ENCODE results near the gene AMDHD2.

The AMDHD2 gene

GRCh38 chr16:2517954-2518605, 2.1 kb upstream of the AMDHD2 start:
- Mint-ChIP-seq H3K9me3 (no peaks in the 10 kb centered on the region), H3K36me3 (peaks cover 2% of the 10 kb centered on the region), H3K4me3 (peak overlapping the region; percentile 91), H3K27me3 (no peaks in the 10 kb centered on the region), H3K27ac (peak overlapping the region; percentile 23), H3K4me1 (peaks cover 55% of the 10 kb centered on the region)

GRCh38 chr16:2518823-2519710, 1.1 kb upstream of the AMDHD2 start:
- H3K36me3 Mint-ChIP-seq, result peaks cover 2% of the 10 kb centered on the region
- H3K27ac Mint-ChIP-seq, result no peak overlapping the region
- H3K4me1 Mint-ChIP-seq, result peaks cover 53% of the 10 kb centered on the region
- H3K4me3 Mint-ChIP-seq, result peak overlapping the region; percentile 78
- H3K9me3 Mint-ChIP-seq, result no peaks in the 10 kb centered on the region
- no peaks in the 10 kb centered on the region for H3K27me3 Mint-ChIP-seq

GRCh38 chr16:2519711-2520080, 475 bp upstream of the AMDHD2 start:
- Mint-ChIP-seq H3K4me1 (peaks cover 59% of the 10 kb centered on the region), H3K36me3 (peaks cover 4% of the 10 kb centered on the region), H3K9me3 (no peaks in the 10 kb centered on the region), H3K27me3 (no peaks in the 10 kb centered on the region), H3K4me3 (peak overlapping the region; percentile 78), H3K27ac (peak overlapping the region; percentile 94)

GRCh38 chr16:2520784-2521531, 787 bp downstream of the AMDHD2 start:
- no peaks in the 10 kb centered on the region for H3K27me3 Mint-ChIP-seq
- peak overlapping the region; percentile 85 for H3K4me3 Mint-ChIP-seq
- H3K36me3 Mint-ChIP-seq, result peaks cover 4% of the 10 kb centered on the region
- no peaks in the 10 kb centered on the region for H3K9me3 Mint-ChIP-seq
- H3K4me1 Mint-ChIP-seq, result peaks cover 50% of the 10 kb centered on the region
- H3K27ac Mint-ChIP-seq, result peak overlapping the region; percentile 96

GRCh38 chr16:2523801-2524231, 3.6 kb downstream of the AMDHD2 start:
- peaks cover 4% of the 10 kb centered on the region for H3K36me3 Mint-ChIP-seq
- H3K27me3 Mint-ChIP-seq, result no peaks in the 10 kb centered on the region
- peaks cover 24% of the 10 kb centered on the region for H3K4me1 Mint-ChIP-seq
- H3K9me3 Mint-ChIP-seq, result no peaks in the 10 kb centered on the region
- no peak overlapping the region for H3K27ac Mint-ChIP-seq
- no peak overlapping the region for H3K4me3 Mint-ChIP-seq

GRCh38 chr16:2524339-2524938, 4.3 kb downstream of the AMDHD2 start:
- H3K4me1 Mint-ChIP-seq, result peaks cover 19% of the 10 kb centered on the region
- H3K9me3 Mint-ChIP-seq, result no peaks in the 10 kb centered on the region
- no peaks in the 10 kb centered on the region for H3K27me3 Mint-ChIP-seq
- H3K4me3 Mint-ChIP-seq, result no peak overlapping the region
- H3K27ac Mint-ChIP-seq, result no peak overlapping the region
- H3K36me3 Mint-ChIP-seq, result peaks cover 4% of the 10 kb centered on the region

GRCh38 chr16:2526135-2526534, 6.0 kb downstream of the AMDHD2 start:
- no peaks in the 10 kb centered on the region for H3K9me3 Mint-ChIP-seq
- peaks cover 14% of the 10 kb centered on the region for H3K4me1 Mint-ChIP-seq
- no peaks in the 10 kb centered on the region for H3K27me3 Mint-ChIP-seq
- H3K36me3 Mint-ChIP-seq, result peaks cover 1% of the 10 kb centered on the region
- H3K27ac Mint-ChIP-seq, result no peak overlapping the region
- H3K4me3 Mint-ChIP-seq, result no peak overlapping the region

- H3K4me3 Mint-ChIP-seq, result no peak overlapping the region
Observed at GRCh38 chr16:2527071-2527783, 7.1 kb downstream of the AMDHD2 start.

GRCh38 chr16:2527784-2528100, 7.6 kb downstream of the AMDHD2 start:
- Mint-ChIP-seq H3K27ac (no peak overlapping the region), H3K9me3 (no peaks in the 10 kb centered on the region), H3K4me1 (peaks cover 14% of the 10 kb centered on the region), H3K36me3 (peaks cover 1% of the 10 kb centered on the region), H3K27me3 (no peaks in the 10 kb centered on the region), H3K4me3 (no peak overlapping the region)

More at GRCh38 chr16:2527071-2527783, 7.1 kb downstream of the AMDHD2 start:
- Mint-ChIP-seq H3K27me3 (no peaks in the 10 kb centered on the region), H3K9me3 (no peaks in the 10 kb centered on the region), H3K4me1 (peaks cover 10% of the 10 kb centered on the region), H3K27ac (no peak overlapping the region), H3K36me3 (peaks cover 1% of the 10 kb centered on the region)

- H3K27me3 Mint-ChIP-seq, result no peaks in the 10 kb centered on the region
- H3K4me1 Mint-ChIP-seq, result peaks cover 16% of the 10 kb centered on the region
- no peaks in the 10 kb centered on the region for H3K9me3 Mint-ChIP-seq
- no peak overlapping the region for H3K4me3 Mint-ChIP-seq
- H3K27ac Mint-ChIP-seq, result no peak overlapping the region
- peaks cover 1% of the 10 kb centered on the region for H3K36me3 Mint-ChIP-seq
Observed at GRCh38 chr16:2528161-2529060, 8.2 kb downstream of the AMDHD2 start.

GRCh38 chr16:2529061-2529931, 9.1 kb downstream of the AMDHD2 start:
- H3K27ac Mint-ChIP-seq, result no peak overlapping the region

GRCh38 chr16:2529961-2530628, 9.9 kb downstream of the AMDHD2 start:
- Mint-ChIP-seq H3K9me3 (no peaks in the 10 kb centered on the region), H3K27me3 (no peaks in the 10 kb centered on the region), H3K27ac (no peak overlapping the region), H3K4me1 (peaks cover 10% of the 10 kb centered on the region), H3K36me3 (no peaks in the 10 kb centered on the region), H3K4me3 (no peak overlapping the region)

More at GRCh38 chr16:2529061-2529931, 9.1 kb downstream of the AMDHD2 start:
- no peaks in the 10 kb centered on the region for H3K9me3 Mint-ChIP-seq
- no peak overlapping the region for H3K4me3 Mint-ChIP-seq
- H3K4me1 Mint-ChIP-seq, result peaks cover 14% of the 10 kb centered on the region
- no peaks in the 10 kb centered on the region for H3K36me3 Mint-ChIP-seq
- H3K27me3 Mint-ChIP-seq, result no peaks in the 10 kb centered on the region

Data from activated naive CD4-positive, alpha-beta T cell treated with anti-CD3 and anti-CD28 coated beads, Interleukin-2, amount 50 U/mL, for 24 hours (primary cell).